Measurements from ENCODE around the gene BARHL1.
A peak's percentile ranks its signal among the peaks of the same experiment; 100 is the strongest.

The BARHL1 gene

DNA sequence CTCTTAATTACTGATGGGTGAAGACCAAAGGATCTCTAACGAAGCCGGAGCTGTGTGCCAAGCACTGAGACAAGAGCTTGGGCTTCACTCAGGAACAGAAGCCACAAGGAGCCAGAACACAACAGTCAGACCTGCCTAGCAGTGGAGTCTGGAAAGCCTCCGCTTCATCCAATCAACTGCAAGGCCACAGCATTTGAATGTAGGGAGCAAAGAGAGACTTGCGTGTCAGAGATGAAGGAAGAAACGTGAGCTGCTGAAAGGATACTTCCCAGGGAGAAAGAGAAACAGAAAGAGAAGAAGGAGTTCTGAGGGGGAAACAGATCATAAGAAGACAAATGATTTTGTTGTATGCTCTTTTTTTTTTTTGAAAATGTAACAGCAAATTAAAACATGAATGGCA, 43.9 kb downstream of the BARHL1 start:
- no peak for DNase-seq

- no peak for DNase-seq
Observed at GRCh38 chr9:132627106-132627505, 44.7 kb downstream of the BARHL1 start.

- no peak for DNase-seq
Observed at GRCh38 chr9:132627594-132627993, 45.2 kb downstream of the BARHL1 start.

GRCh38 chr9:132628746-132629145, 46.3 kb downstream of the BARHL1 start:
- no peak for DNase-seq

- DNase-seq: no peak
Observed at GRCh38 chr9:132630116-132630515, 47.7 kb downstream of the BARHL1 start.

DNA sequence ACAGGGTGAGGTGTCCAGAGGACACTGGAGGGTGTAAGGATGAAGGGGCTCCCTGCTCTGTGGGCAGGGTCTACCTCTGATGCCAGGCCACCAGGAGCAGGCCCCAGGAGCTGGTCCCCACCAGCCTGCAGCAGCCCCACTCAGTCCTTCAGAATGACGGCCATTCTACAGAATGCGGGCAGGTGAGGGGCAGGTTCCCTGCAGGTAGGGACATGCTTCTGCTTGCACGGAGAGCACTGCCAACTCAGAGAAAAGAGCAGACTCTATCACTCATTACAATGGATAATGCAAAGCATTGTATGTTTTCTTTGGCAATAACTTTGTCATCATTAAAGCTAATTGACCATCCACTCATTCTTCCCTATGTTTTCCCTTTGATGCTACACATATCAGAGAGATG, 48.4 kb downstream of the BARHL1 start:
- DNase-seq: no peak

GRCh38 chr9:132631280-132631679, 48.9 kb downstream of the BARHL1 start:
- peak; percentile 48 for DNase-seq

- DNase-seq: peak; percentile 46
Observed at GRCh38 chr9:132631685-132632084, 49.3 kb downstream of the BARHL1 start.

DNA sequence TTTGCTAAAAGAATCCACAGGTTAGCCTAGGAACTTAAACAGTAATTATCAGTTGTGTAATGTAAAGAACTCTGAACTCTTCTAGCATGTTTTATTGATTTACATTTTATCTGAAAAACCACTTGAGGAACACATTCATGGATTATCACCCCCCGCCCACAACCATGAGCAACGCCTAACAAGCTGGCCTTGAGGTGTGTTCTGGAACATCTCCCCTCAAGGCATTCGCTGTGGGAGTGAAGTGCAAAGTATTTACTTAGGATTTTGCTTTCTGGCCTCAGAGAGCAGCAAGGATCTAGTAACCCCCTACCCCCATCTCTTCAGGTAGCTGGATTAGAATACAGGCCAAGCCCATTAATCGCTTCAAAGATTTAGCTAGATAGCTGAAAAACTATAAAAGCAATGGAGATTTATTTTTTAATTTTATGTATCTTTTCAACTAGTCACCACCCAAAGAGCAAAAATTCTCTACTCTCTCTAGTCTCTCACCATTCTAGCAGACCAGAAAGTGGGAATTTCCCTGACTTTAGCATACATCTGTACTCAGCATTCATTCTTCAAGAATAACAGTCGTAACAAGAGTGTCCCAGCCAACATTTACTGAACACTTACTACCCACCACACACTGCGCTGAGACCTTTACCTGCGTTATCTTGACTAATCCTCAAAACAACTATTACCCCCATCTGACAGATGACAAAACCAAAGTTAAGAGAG, 50.2 kb downstream of the BARHL1 start:
- DNase-seq: no peak

- DNase-seq: no peak
Observed at GRCh38 chr9:132634327-132634726, 51.9 kb downstream of the BARHL1 start.

- DNase-seq: no peak
Observed at GRCh38 chr9:132637351-132637750, 54.9 kb downstream of the BARHL1 start.

GRCh38 chr9:132637801-132638200, 55.4 kb downstream of the BARHL1 start:
- no peak for DNase-seq

DNA sequence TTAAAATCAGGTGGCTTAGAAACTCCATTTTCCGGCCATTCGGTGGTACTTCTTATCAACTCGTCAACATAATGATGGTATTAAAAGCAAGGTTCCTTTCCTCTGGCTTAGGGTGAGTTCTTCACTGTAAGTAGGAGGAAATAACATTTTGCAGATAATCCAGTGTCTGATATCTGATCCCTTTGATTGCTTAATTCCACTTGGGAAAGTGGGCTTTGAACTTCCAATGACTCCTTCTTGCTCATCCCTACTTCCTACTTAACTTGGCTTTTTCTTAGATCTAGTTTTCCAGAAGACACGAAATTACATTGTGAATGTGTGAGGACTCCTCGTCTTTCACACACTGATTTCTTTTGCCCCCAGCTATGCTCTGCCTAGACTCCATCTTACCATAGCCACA, 55.8 kb downstream of the BARHL1 start:
- no peak for DNase-seq

DNA sequence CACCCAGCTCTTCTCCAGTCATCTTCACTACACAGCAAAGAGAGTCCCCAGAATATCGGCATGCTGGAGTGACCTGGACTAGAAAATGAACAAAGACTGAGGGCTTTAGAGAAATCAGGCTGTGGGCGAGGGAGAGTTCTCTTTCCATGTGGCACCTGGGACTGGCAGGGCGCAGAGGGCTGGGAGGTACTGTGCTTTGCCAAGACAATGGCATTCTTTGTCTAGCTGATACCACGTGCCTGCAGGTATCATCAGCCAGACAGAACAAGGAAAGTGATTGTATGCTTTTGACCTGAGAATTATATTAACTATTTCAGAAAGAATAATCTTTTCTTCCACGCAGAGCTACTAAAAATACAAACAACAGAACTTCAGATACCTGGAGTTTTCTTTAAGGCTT, 56.9 kb downstream of the BARHL1 start:
- DNase-seq: no peak
